Fibroblast of pulmonary artery (primary cell): Measurements from ENCODE around the gene ZNF74.

Experiments
- DNase-seq: peaks from one replicate; pipeline ENCODE4 v3.0.0-alpha.2; 2010; ENCODE audit warnings: low read depth
- H3K4me3 ChIP-seq: replicated peaks from 2 replicates; pipeline ENCODE4 v1.5.1; 2011; ENCODE audit warnings: low read depth, mild to moderate bottlenecking, control low read depth, low read length, moderate library complexity
- TF ChIP-seq, protein P1 (sequence below): IDR thresholded peaks from 2 replicates; pipeline ENCODE4 v1.5.1; 2011; ENCODE audit warnings: mild to moderate bottlenecking, control low read depth, low read length, inconsistent platforms; ENCODE audit errors: missing control alignments

Gene ZNF74

DNA sequence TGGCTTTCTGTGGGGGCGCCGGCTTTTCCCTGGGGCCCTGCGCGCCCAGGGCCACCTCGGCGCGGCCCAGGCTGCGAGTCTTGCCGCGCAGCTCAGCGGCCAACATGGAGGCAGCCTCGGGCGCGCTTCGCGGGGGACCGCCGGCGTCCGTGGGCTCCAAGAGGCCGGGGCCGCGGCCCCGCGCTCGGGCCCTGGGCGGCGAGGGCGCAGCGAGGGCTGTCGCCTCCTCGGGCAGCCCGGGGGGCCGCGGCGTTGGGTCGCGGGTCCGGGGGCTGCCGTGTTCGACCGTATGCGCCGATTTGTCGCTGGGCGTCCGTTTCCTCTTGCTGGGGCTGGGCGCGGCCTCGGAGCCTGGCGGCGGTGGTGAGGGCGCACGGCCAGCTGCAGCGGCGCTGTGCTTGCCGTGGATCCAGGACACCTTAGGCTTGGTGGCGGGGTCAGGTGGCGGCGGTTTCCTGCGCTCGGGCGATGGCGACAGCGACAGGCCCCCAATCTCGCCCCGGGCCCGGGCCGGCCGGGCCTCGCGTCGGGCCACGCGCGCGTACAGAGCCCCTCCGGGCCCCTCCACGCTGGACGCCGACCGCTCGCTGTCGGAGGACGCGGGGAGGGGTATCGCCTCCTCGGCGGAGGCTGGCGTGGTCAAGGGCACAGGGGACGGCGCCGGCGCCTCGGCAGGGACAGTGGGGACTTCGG, 31.8 kb downstream of the ZNF74 start:
- TF ChIP-seq, protein P1, sequence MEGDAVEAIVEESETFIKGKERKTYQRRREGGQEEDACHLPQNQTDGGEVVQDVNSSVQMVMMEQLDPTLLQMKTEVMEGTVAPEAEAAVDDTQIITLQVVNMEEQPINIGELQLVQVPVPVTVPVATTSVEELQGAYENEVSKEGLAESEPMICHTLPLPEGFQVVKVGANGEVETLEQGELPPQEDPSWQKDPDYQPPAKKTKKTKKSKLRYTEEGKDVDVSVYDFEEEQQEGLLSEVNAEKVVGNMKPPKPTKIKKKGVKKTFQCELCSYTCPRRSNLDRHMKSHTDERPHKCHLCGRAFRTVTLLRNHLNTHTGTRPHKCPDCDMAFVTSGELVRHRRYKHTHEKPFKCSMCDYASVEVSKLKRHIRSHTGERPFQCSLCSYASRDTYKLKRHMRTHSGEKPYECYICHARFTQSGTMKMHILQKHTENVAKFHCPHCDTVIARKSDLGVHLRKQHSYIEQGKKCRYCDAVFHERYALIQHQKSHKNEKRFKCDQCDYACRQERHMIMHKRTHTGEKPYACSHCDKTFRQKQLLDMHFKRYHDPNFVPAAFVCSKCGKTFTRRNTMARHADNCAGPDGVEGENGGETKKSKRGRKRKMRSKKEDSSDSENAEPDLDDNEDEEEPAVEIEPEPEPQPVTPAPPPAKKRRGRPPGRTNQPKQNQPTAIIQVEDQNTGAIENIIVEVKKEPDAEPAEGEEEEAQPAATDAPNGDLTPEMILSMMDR = no peak
- DNase-seq = no peak
- H3K4me3 ChIP-seq = no peak overlapping the region

DNA sequence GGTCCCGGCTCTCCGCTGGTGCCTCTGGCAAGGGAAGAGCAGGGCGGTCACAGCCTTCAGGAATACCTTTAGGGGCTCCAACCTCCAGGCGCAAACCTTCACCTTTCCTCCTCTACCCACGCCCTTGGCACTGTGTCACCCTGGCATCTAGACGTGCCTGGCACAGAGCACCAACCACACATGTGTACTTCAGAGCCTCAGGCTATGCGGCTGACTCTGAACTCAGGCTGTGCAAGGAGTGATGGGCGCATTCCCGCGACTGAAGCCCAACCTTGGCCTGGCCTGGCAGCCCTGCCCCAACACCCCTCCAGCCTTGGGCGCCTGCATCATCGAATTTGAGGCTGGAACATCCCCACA, 32.3 kb downstream of the ZNF74 start:
- TF ChIP-seq, protein P1 = no peak
- H3K4me3 ChIP-seq = no peak overlapping the region
- no peak for DNase-seq

DNA sequence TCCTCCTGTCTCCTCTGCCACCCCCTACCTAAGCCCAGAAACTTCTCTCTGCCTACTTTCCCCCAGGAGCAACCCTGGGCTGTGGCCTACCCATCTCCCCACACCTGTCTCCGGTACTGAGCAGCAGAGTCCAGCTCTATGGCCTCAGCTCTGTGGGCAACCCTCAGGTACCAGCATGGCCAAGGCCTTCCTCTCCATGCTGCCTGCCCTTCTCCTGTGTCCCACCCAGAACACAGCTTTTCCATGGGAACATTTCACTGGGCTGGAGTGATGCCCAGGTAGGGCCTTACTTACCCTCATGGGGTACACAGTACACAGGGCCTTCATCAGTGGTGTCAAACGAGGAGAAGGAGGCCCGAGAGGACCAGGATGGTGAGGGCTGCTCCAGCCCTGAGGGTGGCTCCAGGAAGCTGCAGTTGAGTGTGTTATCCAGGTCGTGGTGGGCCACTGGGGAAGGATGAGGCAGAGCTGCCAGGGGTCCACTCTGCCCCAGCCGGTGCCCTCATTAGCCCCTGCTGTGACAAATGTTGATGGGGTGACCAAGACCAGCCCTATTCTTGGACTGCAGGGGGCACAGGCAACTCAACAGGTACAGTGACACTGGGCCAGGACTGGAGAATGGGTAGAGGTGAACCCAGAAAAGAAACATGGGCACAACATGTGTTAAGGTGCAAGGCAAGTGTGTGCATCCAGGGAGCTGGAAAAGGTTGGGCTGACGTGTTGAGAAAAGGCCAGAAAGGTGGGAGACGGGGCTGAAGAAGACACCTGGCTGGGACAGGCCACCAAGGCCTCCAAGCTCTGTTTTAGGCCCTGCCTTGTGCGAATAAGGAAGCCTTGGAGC, 33.4 kb downstream of the ZNF74 start:
- TF ChIP-seq, protein P1 = no peak
- no peak for DNase-seq
- H3K4me3 ChIP-seq = no peak overlapping the region

DNA sequence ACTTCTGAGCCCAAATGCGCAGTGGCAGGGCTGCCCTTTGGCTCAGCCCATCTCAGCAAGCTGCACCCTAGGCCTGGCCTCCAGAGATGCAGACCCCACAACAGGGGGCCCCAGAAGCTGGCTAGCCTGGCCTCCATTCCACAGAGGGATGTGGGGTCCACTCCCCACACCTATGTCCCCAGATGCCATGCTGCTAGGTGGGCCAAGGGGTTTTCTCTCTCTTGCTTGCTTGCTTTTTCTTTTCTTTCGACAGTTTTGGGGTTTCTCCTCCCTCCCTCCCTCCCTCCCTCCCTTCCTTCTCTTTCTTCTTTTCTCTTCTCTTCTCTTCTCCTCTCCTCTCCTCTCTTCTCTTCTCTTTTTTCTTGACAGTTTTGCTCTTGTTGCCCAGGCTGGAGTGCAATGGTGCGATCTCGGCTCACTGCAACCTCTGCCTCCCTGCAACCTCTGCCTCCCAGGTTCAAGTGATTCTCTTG, 34.0 kb downstream of the ZNF74 start:
- TF ChIP-seq, protein P1 = no peak
- DNase-seq = no peak
- H3K4me3 ChIP-seq = no peak overlapping the region

DNA sequence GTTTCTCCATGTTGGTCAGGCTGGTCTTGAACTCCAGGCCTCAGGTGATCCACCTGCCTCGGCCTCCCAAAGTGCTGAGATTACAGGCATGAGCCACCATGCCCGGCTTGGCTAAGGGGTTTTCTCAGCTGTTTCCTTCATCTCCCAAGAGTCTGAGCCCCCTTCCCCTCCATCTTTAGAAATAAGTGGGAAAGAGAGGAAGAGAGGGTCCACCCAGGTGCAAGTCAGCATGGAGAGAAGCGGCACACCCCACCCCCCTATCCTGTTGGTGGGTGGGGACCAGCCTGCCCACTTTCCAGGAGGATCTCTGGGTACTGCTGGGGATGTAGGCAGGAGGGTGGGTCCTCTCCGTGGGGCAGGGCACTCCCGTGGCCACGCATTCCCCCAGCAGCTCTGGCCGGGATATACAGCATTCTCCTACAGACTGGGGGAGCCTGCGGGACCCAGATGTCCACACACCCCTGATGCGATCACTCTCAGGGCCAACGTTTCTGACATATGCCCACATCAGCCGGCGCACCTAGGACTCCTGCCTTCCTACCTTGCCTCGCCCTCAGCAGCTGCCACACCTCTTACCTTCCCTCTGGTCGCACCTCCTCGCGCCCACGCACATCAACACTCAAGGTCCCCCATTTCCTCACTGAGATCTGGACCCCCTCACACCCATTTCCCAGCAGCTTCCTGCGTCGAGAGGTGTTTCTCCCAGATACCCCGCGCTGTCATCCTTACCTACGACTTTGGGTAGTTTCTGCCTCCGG, 34.7 kb downstream of the ZNF74 start:
- TF ChIP-seq, protein P1 = no peak
- H3K4me3 ChIP-seq = no peak overlapping the region

DNA sequence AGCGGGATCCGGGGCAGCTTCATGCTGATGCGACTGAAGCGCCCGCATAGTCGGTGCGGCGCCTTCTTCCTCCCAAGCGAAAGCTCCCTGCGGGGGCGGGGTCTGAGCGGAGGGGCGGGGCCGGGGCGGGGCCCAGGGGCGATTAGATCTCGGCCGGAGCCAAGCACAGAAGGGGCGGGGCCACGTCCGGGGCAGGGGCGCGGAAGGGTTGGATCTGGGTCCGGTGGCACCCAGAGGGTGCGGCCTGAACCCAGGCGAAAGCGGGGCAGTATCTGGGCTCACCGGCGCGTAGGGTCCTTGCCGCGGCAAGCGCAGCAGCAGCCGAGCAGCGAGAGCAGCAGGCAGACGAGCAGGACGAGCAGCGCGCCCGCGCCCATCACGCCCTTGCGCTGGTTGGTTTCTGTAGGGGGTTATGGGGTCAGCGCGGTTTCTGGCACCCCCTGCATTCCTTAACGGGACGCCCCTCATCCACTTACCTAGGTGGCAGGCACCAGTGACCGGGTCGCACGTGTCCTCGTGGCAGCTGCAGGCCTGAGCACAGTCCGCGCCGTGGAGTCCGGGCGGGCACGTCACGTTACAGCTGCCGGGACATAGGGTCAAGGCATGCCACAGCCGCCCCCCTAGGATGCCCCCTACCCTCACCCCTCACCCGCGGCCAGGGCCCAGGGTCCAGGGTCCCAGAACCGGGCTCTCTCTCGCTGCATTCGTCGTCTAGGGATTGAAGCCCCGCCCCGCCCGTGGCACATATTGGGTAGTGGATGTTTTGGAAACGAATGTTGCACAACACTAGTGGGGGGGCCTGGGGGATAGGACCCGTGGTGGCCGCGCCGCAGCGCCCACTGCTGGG, 35.5 kb downstream of the ZNF74 start:
- DNase-seq = no peak
- TF ChIP-seq, protein P1 = no peak
- H3K4me3 ChIP-seq = no peak overlapping the region

More for the DNA sequence above, 34.7 kb downstream of the ZNF74 start:
- DNase-seq = no peak
